ENCODE data around the gene ENPP6.

Gene ENPP6

DNA sequence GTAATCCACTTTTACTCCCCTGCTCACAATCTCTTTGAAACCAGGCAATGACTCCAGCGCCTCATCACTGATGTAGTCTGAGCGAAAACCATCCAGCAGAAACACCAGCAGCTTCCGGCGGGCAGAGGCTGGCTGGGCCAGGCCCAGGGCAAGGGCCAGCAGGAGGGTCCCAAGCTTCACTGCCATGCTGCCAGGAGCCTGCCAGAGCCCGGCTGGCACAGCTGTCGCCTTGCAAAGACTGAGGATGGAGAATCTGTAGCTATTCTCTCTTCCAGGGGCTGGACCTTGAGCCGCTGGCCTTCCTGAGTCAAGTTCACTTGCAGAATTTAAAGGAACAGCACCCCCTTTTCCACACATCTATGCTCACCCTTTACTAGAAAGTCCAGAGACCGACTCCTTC, at the start of gene ENPP6:
Gene ENPP6 (minus strand): TSS at position 240 of the 400 bp plus-strand sequence. CDS start 54 bp downstream, at position 186.
- TF ChIP-seq GATA3 (IDR thresholded peaks at IDR 0.05; ENCODE audit: low read depth, low read length) = no peak
- no peak for TF ChIP-seq GATA2 (IDR thresholded peaks at IDR 0.05; ENCODE audit: low read depth, low read length)

DNA sequence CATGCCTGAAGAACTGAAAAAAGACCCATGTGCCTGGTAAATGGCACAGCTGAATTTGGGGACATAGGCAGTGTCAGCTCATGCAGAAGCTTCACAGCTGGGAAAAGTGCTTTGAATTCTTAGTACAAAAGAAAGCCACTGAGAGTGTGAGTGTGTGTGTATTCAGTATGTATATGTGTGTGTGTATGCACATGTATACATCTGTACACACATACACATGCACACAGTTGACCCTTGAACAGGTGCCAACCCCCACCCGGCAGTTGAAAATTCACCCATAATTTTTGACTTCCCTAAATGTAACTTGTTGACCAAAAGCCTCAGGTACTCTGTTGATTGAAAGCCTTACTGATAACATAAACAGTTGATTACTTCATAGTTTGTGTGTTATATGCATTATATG, 49.5 kb upstream of the ENPP6 start:
- TF ChIP-seq GATA2 (IDR thresholded peaks at IDR 0.05; ENCODE audit: low read depth, low read length) = no peak
- no peak for TF ChIP-seq GATA3 (IDR thresholded peaks at IDR 0.05; ENCODE audit: low read depth, low read length)

DNA sequence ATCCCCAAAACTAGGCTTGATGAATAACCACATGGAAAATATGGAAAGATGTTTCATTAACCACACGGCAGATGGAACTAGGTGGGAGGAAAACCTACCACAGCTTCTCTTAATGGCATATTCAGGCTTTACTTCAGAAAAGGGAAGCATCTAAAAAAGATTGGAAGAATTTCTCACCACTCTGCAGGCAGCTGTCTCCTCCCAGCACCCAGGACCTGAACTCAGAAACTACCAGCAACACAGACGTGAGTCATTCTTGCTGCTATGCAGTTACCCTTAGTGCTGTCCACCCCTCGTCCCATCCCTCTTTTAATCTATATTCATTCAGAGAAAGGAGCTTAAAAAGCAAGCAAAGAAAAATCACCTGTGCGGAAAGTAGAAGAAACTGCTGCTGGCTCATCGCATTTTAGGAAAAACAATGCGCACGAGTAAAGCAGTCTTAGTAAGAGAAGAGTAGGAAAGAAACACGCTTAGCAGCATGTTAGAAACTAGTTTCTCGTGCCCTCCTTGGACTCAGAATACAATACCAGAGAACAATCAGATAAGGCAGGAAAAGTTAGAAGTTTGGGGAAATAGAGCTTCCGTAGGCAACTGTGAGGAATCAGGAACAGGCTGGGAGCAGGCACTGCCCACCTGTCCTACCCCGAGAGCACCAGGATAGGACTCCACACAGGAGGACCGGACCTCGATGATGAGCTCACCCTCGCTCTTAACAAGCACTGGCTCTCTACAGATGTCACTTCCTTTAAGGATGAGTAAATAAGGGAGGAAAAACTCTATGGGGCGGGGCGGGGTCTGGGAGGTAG, 48.1 kb upstream of the ENPP6 start:
- TF ChIP-seq GATA3 (IDR thresholded peaks at IDR 0.05; ENCODE audit: low read depth, low read length) (no peak), GATA2 (IDR thresholded peaks at IDR 0.05; ENCODE audit: low read depth, low read length) (no peak)

DNA sequence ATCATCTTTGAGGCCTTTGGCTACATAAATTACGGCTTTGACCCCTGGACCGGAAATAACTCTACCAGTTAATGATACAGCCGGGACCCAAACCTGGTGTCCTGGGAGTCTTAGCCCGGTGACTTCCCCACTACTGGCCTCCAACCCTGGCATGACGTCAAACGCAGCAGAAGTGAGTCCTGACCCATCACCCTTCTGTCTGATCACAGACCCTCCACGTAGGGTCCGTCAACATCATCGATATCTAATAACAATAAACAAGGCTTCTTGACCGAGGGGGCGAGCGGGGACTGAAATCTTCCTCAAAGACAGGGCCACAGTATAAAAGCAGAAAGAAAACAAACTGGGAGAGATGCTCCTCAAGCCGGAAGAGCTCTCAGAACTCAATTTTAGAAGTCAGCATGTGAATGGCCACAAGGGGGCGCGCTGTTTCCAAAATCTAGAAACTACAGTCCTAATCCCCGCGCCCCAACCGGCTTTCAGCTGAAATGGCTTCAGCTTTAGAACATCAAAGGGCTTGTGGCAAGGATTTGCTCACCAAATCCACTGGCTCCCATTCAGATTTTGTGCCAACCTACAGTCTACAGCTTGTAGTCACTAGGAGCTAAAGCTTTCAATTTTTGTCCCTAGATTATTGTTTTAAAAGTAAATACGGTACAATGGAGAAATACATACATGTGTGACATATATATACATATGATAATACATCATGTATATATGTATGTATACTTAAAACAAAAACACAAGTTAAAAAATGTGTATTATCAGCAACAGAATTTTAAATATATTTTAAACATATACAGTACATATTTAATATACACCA, 46.4 kb upstream of the ENPP6 start:
- TF ChIP-seq GATA3 (IDR thresholded peaks at IDR 0.05; ENCODE audit: low read depth, low read length) (no peak), GATA2 (IDR thresholded peaks at IDR 0.05; ENCODE audit: low read depth, low read length) (no peak)

DNA sequence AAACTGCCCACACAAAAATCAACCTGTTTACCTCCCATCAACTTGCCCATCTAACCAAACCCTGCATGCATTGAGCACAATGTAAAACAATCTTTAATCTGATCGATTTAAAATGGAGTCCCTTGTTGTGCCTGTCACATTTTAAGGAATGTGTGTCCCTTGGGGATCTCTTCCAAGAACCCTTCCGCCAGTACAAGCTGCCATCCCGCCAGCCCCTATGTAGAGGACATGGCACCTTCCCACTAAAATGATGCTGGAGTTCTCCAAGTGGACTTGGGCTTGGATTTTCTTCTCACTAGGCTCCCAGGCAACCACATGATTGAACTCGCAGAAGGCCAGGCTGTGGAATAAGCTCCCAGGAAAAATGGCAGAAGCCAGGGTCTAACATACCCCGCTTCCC, 45.8 kb upstream of the ENPP6 start:
- TF ChIP-seq GATA3 (IDR thresholded peaks at IDR 0.05; ENCODE audit: low read depth, low read length) = no peak
- no peak for TF ChIP-seq GATA2 (IDR thresholded peaks at IDR 0.05; ENCODE audit: low read depth, low read length)

DNA sequence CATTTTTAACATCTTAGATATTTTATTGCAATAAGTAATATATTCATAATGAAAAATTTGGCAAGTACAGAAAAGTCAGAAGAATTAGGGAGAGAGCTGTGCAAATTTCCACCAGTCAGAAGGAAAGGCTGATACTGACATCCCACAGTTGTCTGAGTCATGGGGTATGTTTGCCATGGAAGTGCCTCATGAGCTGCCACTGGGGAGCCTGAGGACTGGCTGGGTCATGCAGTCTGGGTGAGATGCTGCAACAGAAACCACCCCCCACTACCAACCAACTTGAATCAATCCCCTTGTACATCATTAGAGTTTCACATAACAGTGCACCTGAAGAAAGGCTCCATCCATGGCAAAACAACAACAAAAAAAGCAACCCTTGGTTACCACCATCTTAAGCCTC, 45.2 kb upstream of the ENPP6 start:
- TF ChIP-seq GATA2 (IDR thresholded peaks at IDR 0.05; ENCODE audit: low read depth, low read length) (no peak), GATA3 (IDR thresholded peaks at IDR 0.05; ENCODE audit: low read depth, low read length) (no peak)

DNA sequence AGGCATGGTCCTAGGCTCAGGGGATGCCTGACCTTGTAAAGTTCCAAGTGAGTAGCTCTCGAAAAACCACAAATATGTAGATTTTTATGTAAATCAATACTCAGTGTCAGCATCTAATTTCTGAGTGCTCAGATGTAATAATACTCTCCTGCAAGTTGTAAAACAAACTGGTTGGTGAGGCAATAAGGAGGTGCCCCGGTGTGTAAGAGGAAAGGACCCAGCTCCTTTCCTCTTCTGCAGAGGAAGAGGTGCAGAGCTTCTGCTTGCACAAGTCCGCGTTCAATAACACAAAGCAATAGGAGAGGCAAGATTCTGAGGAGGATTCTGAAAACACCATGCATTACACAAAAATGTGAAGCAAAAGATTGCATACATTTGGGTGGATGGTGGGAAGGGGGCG, 43.6 kb upstream of the ENPP6 start:
- no peak for TF ChIP-seq GATA3 (IDR thresholded peaks at IDR 0.05; ENCODE audit: low read depth, low read length)
- TF ChIP-seq GATA2 (IDR thresholded peaks at IDR 0.05; ENCODE audit: low read depth, low read length) = no peak

DNA sequence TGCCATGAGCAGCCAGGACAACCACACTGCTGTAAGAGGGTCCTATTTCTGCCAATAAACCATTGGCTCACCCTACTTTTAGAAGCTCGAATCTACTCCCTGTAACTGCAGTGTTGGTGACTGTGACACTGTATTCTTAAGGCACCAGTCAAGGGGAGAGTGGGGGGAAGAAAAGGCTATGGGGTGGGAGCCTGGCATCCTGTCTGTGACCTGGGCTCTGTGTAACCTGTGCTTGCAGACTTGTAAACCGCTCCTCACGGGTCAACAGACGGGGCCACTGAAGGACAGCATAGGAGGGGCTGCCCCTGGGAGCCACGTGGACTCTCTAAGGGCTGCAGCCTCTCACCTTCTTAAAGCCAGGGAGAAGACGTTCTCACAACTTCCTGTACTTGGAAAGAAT, 42.2 kb upstream of the ENPP6 start:
- TF ChIP-seq GATA3 (IDR thresholded peaks at IDR 0.05; ENCODE audit: low read depth, low read length) (no peak), GATA2 (IDR thresholded peaks at IDR 0.05; ENCODE audit: low read depth, low read length) (no peak)

DNA sequence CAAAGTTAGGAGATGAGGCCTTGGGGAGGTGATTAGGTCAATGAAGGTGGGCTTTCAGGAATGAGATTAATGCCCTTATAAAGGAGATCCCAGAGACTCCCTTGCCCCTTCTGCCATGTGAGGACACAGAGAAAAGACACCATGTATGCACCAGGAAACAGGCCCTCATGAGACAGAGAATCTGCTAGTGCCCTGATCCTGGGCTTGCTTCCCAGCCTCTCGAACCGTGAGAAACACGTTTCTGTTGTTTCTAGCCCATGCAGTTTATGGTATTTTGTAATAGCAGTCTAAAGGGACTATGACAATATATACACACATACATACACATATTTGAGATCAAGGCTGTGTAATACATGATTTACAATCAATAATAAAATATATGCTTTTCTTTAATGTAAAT, 41.4 kb upstream of the ENPP6 start:
- TF ChIP-seq GATA2 (IDR thresholded peaks at IDR 0.05; ENCODE audit: low read depth, low read length) = no peak
- TF ChIP-seq GATA3 (IDR thresholded peaks at IDR 0.05; ENCODE audit: low read depth, low read length) = no peak

DNA sequence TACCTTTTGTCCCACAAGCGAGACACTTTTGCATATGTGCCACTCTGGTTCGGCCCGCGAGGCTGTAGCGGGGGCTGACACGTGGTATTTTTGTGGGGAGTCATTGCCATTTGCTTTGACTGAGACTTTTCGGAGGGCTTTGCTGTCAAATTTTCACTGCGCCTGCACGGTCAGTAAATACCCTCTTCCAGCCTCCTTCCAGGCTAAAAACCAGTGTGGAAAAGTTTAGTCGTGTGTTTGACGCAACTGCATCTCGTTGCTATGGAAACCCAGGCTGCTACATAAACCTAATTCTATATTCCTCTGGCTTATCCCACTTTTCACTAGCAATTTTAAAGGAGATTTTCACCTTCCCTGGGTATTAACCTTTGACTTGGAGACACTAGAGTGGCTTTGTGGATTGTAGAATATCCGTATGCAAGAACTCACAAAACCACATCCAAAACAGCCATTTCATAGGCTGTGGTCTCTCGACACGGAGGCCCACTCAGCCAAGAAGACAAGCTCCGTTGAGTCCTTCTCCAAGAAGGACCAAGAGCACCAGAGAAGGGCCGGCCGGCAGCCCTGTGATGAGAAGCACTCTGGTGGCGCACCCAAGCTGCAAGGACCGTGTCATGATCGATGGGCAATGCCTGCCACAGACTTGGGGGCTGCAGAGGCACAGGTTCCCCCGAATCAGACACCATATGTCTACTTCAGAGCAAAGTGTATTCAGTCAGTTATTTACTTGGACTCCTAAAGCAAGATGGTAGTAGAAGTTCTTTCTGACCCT, 38.4 kb upstream of the ENPP6 start:
- TF ChIP-seq GATA2 (IDR thresholded peaks at IDR 0.05; ENCODE audit: low read depth, low read length) (no peak), GATA3 (IDR thresholded peaks at IDR 0.05; ENCODE audit: low read depth, low read length) (no peak)

DNA sequence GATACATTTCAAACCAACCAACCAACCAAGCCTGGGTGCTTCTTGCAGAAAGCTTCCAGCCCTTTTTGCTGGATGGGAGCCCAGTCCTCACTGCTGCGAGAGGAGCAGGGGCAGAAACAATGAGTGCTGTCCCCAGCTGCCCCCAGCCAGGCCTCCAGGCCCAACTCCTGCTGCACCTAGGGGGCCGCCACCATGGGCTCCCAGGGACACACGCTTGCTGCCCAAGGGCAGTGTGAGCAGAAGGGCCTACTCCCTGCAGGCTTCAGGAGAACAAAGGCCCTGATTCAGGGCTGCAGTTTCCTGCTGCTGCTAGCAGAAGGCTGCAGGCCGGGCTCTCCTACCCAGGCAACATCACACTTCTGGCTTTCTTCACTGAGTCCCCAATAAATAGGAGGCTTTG, 37.7 kb upstream of the ENPP6 start:
- TF ChIP-seq GATA3 (IDR thresholded peaks at IDR 0.05; ENCODE audit: low read depth, low read length) = no peak
- no peak for TF ChIP-seq GATA2 (IDR thresholded peaks at IDR 0.05; ENCODE audit: low read depth, low read length)

DNA sequence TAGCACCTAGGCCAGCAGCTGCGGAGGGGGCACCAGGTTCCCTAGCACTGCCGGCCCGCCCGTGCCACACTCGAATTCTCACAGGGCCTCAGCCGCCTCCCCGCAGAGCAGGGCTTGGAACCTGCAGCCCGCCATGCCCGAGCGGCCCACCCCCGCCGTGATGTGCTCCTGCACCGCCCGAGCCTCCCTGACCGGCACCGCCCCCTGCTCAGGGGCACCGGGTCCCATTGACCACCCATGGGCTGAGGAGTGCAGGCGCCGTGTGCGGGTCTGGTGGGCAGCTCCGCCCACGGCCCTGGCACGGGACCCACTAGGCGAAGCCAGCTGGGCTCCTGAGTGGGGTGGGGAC, 35.4 kb upstream of the ENPP6 start:
- TF ChIP-seq GATA2 (IDR thresholded peaks at IDR 0.05; ENCODE audit: low read depth, low read length) = no peak

DNA sequence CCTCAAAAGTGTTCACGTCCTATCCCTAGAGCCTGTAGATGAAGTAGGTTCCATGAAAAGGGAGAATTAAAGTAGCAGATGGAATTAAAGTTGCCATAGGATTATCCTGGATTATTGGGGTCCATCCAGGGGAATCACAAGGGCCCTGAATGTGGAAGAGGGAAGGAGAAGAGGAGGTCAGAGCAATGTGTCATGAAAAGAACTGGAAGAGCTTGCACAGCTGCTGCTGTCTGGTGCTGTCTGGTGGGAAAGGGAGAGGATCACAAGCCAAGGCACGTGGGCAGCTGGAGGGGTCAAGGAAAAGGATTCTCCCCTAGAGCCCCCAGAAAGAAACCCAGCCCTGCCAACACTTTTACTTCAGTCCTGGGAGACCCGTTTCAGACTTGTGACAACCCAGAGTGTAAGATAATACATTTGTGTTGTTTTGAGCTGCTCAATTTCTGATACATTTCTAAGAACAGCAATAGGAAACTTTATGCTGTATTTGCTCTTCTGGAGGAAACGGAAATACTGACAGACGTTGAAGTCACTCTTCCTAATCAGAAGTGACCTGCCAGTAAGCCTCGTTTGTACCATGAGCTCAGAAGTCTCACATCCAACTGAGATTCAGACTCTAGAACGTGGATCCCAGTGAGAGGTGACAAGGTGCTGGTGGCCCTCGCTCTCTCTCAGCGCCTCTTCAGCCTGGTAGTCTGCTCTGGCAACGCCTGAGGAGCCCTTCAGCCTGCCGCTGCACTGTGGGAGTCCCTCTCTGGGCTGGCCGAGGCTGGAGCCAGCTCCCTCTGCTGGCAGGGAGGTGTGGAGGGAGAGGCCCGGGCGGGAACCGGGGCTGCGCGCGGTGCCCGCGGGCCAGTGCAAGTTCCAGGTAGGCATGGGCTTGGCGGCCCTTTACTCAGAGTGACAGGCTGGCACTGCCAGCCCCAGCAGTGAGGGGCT, 34.7 kb upstream of the ENPP6 start:
- TF ChIP-seq GATA3 (IDR thresholded peaks at IDR 0.05; ENCODE audit: low read depth, low read length) = no peak
- no peak for TF ChIP-seq GATA2 (IDR thresholded peaks at IDR 0.05; ENCODE audit: low read depth, low read length)
